DMS 273 (cell line): ENCODE data around the gene NAV1.

Experiments used
- DNase-seq: peaks from one replicate; lab custom pipeline; 2025; ENCODE audit not compliant: unreplicated experiment; lab: John Stamatoyannopoulos, UW

NAV1 gene

DNA sequence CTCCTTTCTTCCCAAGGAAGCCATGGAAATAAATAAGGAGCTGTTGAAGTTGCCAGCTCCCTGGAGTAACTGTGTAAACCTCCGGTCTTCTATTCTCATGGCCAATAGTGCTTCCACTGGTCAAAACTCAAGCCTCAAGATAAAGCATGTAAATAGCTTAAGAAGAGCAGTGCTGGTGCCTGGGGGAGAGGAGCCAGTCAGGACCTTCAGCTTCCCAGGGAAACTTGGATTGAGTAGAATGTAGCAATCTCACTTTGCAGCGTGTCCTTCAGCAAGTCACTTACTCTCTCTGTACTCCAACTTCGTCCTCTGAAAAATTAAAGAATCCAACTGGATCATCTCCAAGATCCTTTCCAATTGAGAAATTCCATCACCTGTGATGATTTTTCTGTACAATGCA lies 44.7 kb downstream of the NAV1 start:
- DNase-seq: no peak

GRCh38 chr1:201584471-201585092 lies 45.7 kb downstream of the NAV1 start:
- no peak for DNase-seq

DNA sequence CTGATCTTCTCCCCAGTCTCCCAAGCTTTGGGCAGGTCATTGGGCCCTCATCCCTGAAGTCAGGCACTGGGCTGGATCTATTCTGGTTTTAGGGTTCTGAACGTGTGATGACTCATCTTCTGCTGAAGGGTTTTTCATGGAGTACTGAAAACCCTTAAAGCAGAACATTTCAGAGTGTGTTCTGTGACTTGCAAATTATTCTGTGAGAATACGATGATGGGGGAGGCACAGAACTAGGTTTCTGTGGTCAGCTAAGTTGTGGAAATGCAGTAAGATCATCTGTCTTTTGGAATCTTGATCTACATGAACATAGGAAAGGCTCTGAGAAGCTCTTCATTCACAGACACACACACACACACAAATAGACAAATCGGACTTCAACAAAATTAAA lies 46.2 kb downstream of the NAV1 start:
- DNase-seq: no peak

GRCh38 chr1:201585901-201586300 lies 47.0 kb downstream of the NAV1 start:
- no peak for DNase-seq

DNA sequence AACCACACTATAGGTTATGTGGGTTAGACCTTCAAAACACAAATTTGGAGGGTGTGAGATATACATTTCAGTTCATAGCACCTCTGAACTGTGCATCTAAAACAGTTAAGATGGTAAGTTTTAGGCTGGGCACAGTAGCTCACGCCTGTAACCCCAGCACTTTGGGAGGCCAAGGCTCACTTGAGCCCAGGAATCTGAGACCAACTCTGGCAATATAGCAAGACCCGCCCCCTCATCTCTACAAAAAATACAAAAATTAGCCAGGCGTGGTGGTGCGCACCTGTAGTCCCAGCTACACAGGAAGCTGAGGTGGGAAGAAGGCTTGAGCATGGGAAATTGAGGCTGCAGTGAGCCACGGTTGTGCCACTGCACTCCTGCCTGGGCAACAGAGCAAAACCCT lies 47.9 kb downstream of the NAV1 start:
- no peak for DNase-seq

DNA sequence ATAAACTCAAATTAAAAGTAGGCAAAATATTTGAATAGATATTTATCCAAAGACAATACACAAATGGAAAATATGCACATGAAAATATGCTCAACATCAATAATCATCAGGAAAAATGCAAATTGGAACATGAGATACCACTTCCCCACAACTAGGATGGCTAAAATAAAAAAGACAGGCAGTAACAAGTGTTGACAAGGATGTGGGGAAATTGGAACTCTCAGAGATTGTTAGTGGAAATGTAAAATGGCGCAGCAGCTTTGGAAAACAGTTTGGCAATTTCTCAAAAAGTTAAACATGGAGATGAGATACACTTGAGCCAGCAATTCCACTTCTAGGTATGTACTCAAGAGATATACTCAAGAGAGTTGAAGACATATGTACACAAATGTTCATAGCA lies 48.8 kb downstream of the NAV1 start:
- no peak for DNase-seq
